GM21825 (cell line): ENCODE results near the gene NHLRC3.
"Not testable (repeated sequence)": the region's sequence is repeated elsewhere in the genome, so short reads cannot be mapped to it uniquely, and the experiment has no call there.

Experiments used
- ATAC-seq: cut with Tn5 transposase; IDR thresholded peaks from one replicate; pipeline ENCODE4 v1.9.1; 2021; ENCODE audit warnings: mild to moderate bottlenecking, moderate library complexity; ENCODE audit not compliant: unreplicated experiment

Gene NHLRC3

GRCh38 chr13:39040206-39040605 is 1.9 kb downstream of the NHLRC3 start:
- no peak for ATAC-seq

- ATAC-seq = peak; percentile 62
Observed at GRCh38 chr13:39044536-39044935, 6.3 kb downstream of the NHLRC3 start.

- no peak for ATAC-seq
Observed at GRCh38 chr13:39047560-39047959, 9.3 kb downstream of the NHLRC3 start.

GRCh38 chr13:39048806-39049205 is 10.6 kb downstream of the NHLRC3 start:
- no peak for ATAC-seq

DNA sequence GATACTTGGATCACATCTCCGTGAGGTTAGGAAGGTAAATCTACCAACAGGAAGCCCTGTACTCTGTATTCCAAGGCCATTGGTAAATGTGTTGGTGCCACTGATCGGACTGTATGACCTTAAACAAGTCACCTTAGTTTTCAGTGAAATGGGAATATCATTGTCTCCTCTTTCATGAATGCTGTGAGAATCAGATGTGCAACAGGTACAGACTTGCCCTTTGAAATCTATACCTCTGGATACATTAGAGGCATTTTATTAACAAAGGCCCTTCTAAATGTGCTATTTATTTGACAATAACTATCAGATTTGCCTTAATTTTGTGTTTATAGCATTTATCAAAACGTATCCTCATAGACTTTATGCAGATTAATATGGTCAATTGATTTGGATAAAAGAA is 11.0 kb downstream of the NHLRC3 start:
- no peak for ATAC-seq

DNA sequence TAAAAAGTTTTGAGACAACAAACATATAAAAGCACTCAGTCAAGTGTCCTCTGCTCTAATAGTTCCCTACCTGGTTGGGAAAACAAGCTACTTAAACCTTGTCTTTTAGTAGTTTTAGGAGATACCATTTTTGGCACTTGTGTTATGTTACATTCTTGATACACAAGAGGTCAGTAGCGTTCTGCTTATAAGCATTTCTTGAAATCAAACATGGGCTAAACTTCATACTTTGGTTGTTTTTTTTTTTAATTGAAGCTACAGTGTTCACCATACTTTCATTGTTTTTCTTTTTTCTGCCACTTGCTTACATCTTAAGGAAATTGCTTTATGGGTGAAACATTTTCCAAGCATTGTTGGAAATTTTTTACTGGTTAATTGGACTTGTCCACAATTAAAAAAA is 12.9 kb downstream of the NHLRC3 start:
- no peak for ATAC-seq

GRCh38 chr13:39052944-39053343 is 14.7 kb downstream of the NHLRC3 start:
- ATAC-seq = no peak

DNA sequence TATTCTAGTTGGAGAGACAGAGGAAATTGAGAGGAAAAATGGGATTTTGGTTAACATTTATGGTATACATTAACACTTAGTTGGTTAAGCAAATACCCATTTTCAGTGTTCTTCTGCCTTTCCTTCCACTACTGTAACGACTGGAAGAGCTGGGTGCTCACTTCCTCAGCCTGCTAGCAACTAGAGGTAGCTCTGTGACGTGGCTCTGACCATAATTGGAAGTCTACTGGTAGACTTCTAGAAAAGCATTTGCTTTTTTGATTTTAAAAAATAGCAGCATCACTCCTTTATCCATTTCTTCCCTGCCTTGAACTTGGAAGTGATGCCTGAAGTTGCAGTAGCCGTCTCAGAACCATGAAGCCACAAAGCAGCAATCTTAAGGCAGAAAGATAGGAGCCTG is 15.9 kb downstream of the NHLRC3 start:
- no peak for ATAC-seq

DNA sequence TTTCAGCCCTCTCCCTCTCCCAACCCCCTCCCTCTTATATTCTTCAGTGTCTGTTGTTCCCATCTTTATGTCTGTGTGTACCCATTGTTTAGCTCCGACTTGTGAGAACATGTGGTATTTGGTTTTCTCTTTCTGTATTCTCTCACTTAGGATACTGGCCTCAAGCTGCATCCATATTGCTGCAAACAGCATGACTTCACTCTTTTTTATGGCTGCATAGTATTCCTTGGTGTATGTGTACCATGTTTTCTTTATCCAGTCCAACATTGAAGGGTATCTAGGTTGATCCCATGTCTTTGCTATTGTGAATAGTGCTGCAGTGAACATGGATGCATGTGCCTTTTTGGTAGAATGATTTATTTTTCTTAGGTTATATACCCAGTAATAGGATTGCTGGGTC is 17.8 kb downstream of the NHLRC3 start:
- no peak for ATAC-seq

GRCh38 chr13:39058040-39058439 is 19.8 kb downstream of the NHLRC3 start:
- ATAC-seq = no peak

DNA sequence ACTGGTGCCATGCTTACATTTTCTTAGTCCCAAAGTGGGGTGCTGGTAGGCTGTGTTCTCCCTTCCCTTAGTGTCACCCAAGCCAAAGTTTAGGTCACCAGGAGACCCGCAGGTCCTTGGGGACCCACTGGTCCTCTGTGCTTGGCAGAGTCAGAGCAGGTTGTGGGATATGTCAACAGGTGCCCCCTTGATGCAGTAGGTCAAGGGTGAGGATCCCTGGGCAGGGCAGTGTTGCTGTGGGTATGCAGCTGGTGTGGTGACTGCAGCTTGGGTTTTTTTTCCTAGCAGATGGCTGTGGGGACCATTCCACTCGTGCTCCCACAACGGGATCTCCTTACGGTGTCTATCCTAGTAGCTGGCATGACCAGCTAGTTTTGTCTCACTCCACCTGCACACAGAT is 23.7 kb downstream of the NHLRC3 start:
- no peak for ATAC-seq

GRCh38 chr13:39072842-39073241 is 34.6 kb downstream of the NHLRC3 start:
- ATAC-seq = no peak

DNA sequence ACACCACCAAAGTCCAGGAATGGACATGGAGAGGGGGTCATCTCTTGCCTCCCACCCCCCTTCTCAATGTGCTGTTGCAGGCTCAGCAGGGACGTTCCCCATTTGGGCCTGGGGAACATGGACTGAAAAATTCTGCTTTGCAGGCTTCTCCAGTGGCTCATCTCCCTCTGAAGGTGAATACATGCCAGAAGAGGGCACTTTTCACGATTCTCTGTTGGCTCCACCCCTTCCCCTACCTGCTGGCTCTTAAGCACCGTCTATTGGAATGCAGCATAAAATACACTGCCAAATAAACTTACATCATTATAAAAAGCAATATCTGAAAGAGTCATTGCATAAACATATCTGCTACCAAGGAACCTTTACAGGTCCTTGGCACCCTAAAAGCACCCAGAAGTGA is 35.7 kb downstream of the NHLRC3 start:
- ATAC-seq = no peak

DNA sequence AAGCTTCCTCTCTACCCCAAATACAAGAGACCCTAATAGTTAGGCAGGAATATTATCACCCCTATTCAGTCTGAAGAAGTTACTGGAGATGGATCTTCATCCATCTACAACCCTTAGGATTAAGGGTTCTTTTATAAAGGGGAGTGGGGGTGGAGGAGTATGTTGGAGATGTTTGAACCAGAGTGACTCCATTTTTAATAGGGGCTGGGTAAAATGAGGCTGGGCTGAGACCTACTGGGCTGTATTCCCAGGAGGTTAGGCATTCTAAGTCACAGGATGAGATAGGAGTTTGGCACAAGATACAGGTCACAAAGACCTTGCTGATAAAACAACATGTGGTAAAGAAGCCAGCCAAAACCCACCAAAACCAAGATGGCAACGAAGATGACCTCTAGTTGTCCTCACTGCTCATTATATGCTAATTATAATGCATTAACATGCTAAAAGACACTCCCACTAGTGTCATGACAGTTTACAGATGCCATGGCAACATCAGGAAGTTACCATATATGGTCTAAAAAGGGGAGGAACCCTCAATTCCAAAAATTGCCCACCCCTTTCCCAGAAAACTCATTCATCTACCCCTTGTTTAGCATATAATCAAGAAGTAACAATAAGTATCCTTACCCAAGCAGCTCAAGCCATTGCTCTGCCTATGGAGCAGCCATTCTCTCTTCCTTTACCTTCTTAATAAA is 48.1 kb downstream of the NHLRC3 start:
- not testable (repeated sequence) for ATAC-seq

- no peak for ATAC-seq
Observed at GRCh38 chr13:39091586-39091985, 53.3 kb downstream of the NHLRC3 start.

DNA sequence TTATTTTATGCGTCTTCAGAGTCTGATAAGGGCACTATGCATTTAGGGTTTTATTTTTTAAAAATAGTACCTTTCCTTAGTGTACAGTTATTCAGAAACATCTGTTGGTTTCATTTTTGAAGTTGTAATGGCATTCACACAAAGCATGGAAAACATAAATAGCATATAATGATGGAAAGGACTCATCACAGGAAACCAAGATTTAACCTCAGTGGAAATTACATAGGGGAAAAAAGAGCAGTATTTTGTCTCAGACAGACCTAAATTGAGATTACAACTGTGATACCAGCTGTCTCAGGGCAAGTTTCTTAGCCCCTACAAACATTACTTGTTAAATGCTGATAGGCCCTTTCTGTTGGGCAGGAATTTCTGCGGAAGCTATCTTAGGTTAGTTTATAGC is 57.2 kb downstream of the NHLRC3 start:
- ATAC-seq = no peak

- no peak for ATAC-seq
Observed at GRCh38 chr13:39099231-39099630, 61.0 kb downstream of the NHLRC3 start.
